HG02981 (cell line): ENCODE results near the gene TKTL1.

Experiments used
- ATAC-seq: cut with Tn5 transposase; IDR thresholded peaks from one replicate; pipeline ENCODE4 v1.9.1; 2021; ENCODE audit warnings: mild to moderate bottlenecking, moderate library complexity; ENCODE audit not compliant: unreplicated experiment

The TKTL1 gene

GRCh38 chrX:154309041-154309775, 13.6 kb downstream of the TKTL1 start:
- no peak for ATAC-seq

GRCh38 chrX:154310616-154311536, 15.3 kb downstream of the TKTL1 start:
- no peak for ATAC-seq

- ATAC-seq = no peak
Measured at GRCh38 chrX:154312116-154312515, 16.5 kb downstream of the TKTL1 start.

- no peak for ATAC-seq
Measured at GRCh38 chrX:154313147-154313546, 17.6 kb downstream of the TKTL1 start.

GRCh38 chrX:154315416-154315815, 19.8 kb downstream of the TKTL1 start:
- ATAC-seq = no peak

- ATAC-seq = no peak
Measured at GRCh38 chrX:154317391-154317995, 21.9 kb downstream of the TKTL1 start.

- no peak for ATAC-seq
Measured at GRCh38 chrX:154320406-154320805, 24.8 kb downstream of the TKTL1 start.

GRCh38 chrX:154321152-154321551, 25.6 kb downstream of the TKTL1 start:
- no peak for ATAC-seq

- ATAC-seq = no peak
Measured at GRCh38 chrX:154321594-154321993, 26.0 kb downstream of the TKTL1 start.

- ATAC-seq = no peak
Measured at GRCh38 chrX:154322890-154323289, 27.3 kb downstream of the TKTL1 start.

- ATAC-seq = no peak
Measured at GRCh38 chrX:154323537-154323936, 27.9 kb downstream of the TKTL1 start.

- no peak for ATAC-seq
Measured at GRCh38 chrX:154325541-154325940, 29.9 kb downstream of the TKTL1 start.

- no peak for ATAC-seq
Measured at GRCh38 chrX:154327038-154327820, 31.6 kb downstream of the TKTL1 start.

- no peak for ATAC-seq
Measured at GRCh38 chrX:154328646-154329045, 33.1 kb downstream of the TKTL1 start.

GRCh38 chrX:154329294-154329693, 33.7 kb downstream of the TKTL1 start:
- no peak for ATAC-seq

GRCh38 chrX:154332561-154332960, 37.0 kb downstream of the TKTL1 start:
- no peak for ATAC-seq

GRCh38 chrX:154333116-154333515, 37.5 kb downstream of the TKTL1 start:
- ATAC-seq = no peak

- peak; percentile 59 for ATAC-seq
Measured at GRCh38 chrX:154333837-154334271, 38.3 kb downstream of the TKTL1 start.

GRCh38 chrX:154334496-154334895, 38.9 kb downstream of the TKTL1 start:
- ATAC-seq = no peak

GRCh38 chrX:154341399-154342298, 46.1 kb downstream of the TKTL1 start:
- ATAC-seq = peak; percentile 71
